Natural killer cell (primary cell): ENCODE results near the gene HMGCLL1. TPM values are rescaled to one million over a fixed set of nuclear protein-coding genes. Genes with fewer than 3 reads are reported as not detected.

Experiments used
- ATAC-seq, 3 donors: fragments of 150-1000 bp in 2 of 3; fragments of 200-7000 bp in 1 of 3; cut with Tn5 transposase; 1 replicate in 1 of 3; 2 replicates in 2 of 3; pipeline ENCODE4 v1.10.0; 2021; ENCODE audit warnings: mild to moderate bottlenecking in 2 of 3, moderate library complexity in 2 of 3
- DNase-seq, 2 donors: peaks; one replicate each; pipeline versions ENCODE4 v3.0.0 to v3.0.0-alpha.2; 2013 to 2021; ENCODE audit warnings: mixed read lengths in 1 of 2
- H3K27ac ChIP-seq: one replicate; pipeline ENCODE4 v1.5.1; 2013; ENCODE audit warnings: mild to moderate bottlenecking, low read length
- H3K27me3 ChIP-seq: one replicate; pipeline ENCODE4 v1.6.1; 2013; ENCODE audit warnings: low read length; ENCODE audit not compliant: control insufficient read depth, insufficient read depth
- H3K36me3 ChIP-seq: one replicate; pipeline ENCODE4 v1.6.1; 2013; ENCODE audit warnings: low read length; ENCODE audit not compliant: control insufficient read depth, insufficient read depth
- H3K4me1 ChIP-seq: one replicate; pipeline ENCODE4 v1.6.1; 2013; ENCODE audit warnings: low read length; ENCODE audit not compliant: control insufficient read depth, insufficient read depth
- H3K4me3 ChIP-seq: one replicate; pipeline ENCODE4 v1.5.1; 2013; ENCODE audit warnings: low read length
- H3K9me3 ChIP-seq: one replicate; pipeline ENCODE4 v1.6.1; 2013; ENCODE audit warnings: low read length; ENCODE audit not compliant: control insufficient read depth, insufficient read depth
- H3K27ac Mint-ChIP-seq, 2 donors: one replicate each; pipeline ENCODE4 v1.8.0; 2022; ENCODE audit warnings: mild to moderate bottlenecking in 2 of 2, mixed read lengths in 2 of 2, moderate library complexity in 1 of 2
- H3K27me3 Mint-ChIP-seq, 2 donors: one replicate each; pipeline ENCODE4 v1.8.0; 2022; ENCODE audit warnings: low read depth in 2 of 2, mixed read lengths in 2 of 2
- H3K36me3 Mint-ChIP-seq: one replicate; pipeline ENCODE4 v1.8.0; 2022; ENCODE audit warnings: mixed read lengths
- H3K4me1 Mint-ChIP-seq, 2 donors: one replicate each; pipeline ENCODE4 v1.8.0; 2022; ENCODE audit warnings: mixed read lengths in 2 of 2
- H3K4me3 Mint-ChIP-seq: one replicate; pipeline ENCODE4 v1.8.0; 2022; ENCODE audit warnings: mild to moderate bottlenecking, moderate library complexity, mixed read lengths
- H3K9me3 Mint-ChIP-seq, 2 donors: one replicate each; pipeline ENCODE4 v1.8.0; 2022; ENCODE audit warnings: mixed read lengths in 2 of 2
- CTCF ChIP-seq: fragments of 200-600 bp; IDR thresholded peaks from one replicate; pipeline ENCODE4 v1.8.0; 2022; ENCODE audit warnings: antibody characterized with exemption
- WGBS: methylation state at CpG from one replicate; pipeline ENCODE4 v1.1.7; 2013; ENCODE audit warnings: missing lambda C conversion rate; ENCODE audit not compliant: insufficient coverage; 5-methylcytosine and 5-hydroxymethylcytosine counted together
- intact Hi-C: fragments of 100-400 bp; cut with micrococcal nuclease; formaldehyde crosslinking; loops from one replicate; pipeline ENCODE4 v1.14.2; 2022
- total RNA-seq, 4 donors: library from RNA; stranded (reverse); fragments of 120-200 nt in 1 of 4; gene quantifications; one replicate each; pipeline versions ENCODE4 v1.2.3 to v1.2.4, GENCODE V29; 2013 to 2022

Gene HMGCLL1
- total RNA-seq, 3 donors from 2014 or later (not counting 1 experiment from before 2014, with no cell fraction given): not detected

GRCh38 chr6:55496201-55496600 lies 82.8 kb downstream of the HMGCLL1 start:
- intact Hi-C loops: no loop called here
- Mint-ChIP-seq H3K4me1 (no peaks in the 10 kb centered on the region), H3K27ac (no peak overlapping the region), H3K27me3 (no peaks in the 10 kb centered on the region), H3K9me3 (peaks cover 5 to 14% of the 10 kb centered on the region in 2 donors), H3K36me3 (no peaks in the 10 kb centered on the region), H3K4me3 (no peak overlapping the region)
- Histone ChIP-seq H3K27me3 (no peaks in the 10 kb centered on the region), H3K4me3 (no peak overlapping the region), H3K36me3 (no peaks in the 10 kb centered on the region), H3K27ac (no peak overlapping the region), H3K9me3 (no peaks in the 10 kb centered on the region), H3K4me1 (no peaks in the 10 kb centered on the region)
- no peak for TF ChIP-seq CTCF
- ATAC-seq (no peak), DNase-seq (no peak)
- no CpG with 5 or more reads among the region's 1 CpG for WGBS

- Mint-ChIP-seq H3K9me3 (peaks cover 5 to 12% of the 10 kb centered on the region in 2 donors), H3K36me3 (no peaks in the 10 kb centered on the region), H3K27me3 (no peaks in the 10 kb centered on the region), H3K4me3 (no peak overlapping the region), H3K4me1 (no peaks in the 10 kb centered on the region), H3K27ac (no peak overlapping the region)
- Histone ChIP-seq H3K27me3 (no peaks in the 10 kb centered on the region), H3K27ac (no peak overlapping the region), H3K36me3 (no peaks in the 10 kb centered on the region), H3K4me3 (no peak overlapping the region), H3K9me3 (no peaks in the 10 kb centered on the region), H3K4me1 (no peaks in the 10 kb centered on the region)
- no peak for TF ChIP-seq CTCF
- no peak for DNase-seq
- intact Hi-C loops: no loop called here
- ATAC-seq: no peak
- 92% methylated on average over 2 of the region's 3 CpGs for WGBS
These were observed 83.7 kb downstream of the HMGCLL1 start for GRCh38 chr6:55495277-55495676.

GRCh38 chr6:55494411-55494810 lies 84.6 kb downstream of the HMGCLL1 start:
- no peak for DNase-seq
- Mint-ChIP-seq H3K9me3 (peaks cover 5 to 12% of the 10 kb centered on the region in 2 donors), H3K36me3 (no peaks in the 10 kb centered on the region), H3K27ac (no peak overlapping the region), H3K4me3 (no peak overlapping the region), H3K4me1 (no peaks in the 10 kb centered on the region), H3K27me3 (no peaks in the 10 kb centered on the region)
- Histone ChIP-seq H3K27me3 (no peaks in the 10 kb centered on the region), H3K4me1 (no peaks in the 10 kb centered on the region), H3K27ac (no peak overlapping the region), H3K9me3 (no peaks in the 10 kb centered on the region), H3K36me3 (no peaks in the 10 kb centered on the region), H3K4me3 (no peak overlapping the region)
- no peak for ATAC-seq
- intact Hi-C loops: no loop called here
- no peak for TF ChIP-seq CTCF
- WGBS: 60% methylated on average over 1 of the region's 2 CpGs

GRCh38 chr6:55492259-55492658 lies 86.7 kb downstream of the HMGCLL1 start:
- Histone ChIP-seq H3K27ac (no peak overlapping the region), H3K9me3 (no peaks in the 10 kb centered on the region), H3K4me1 (no peaks in the 10 kb centered on the region), H3K36me3 (no peaks in the 10 kb centered on the region), H3K4me3 (no peak overlapping the region), H3K27me3 (no peaks in the 10 kb centered on the region)
- DNase-seq: no peak
- TF ChIP-seq CTCF: no peak
- Mint-ChIP-seq H3K9me3 (peaks cover 5 to 12% of the 10 kb centered on the region in 2 donors), H3K36me3 (no peaks in the 10 kb centered on the region), H3K27me3 (no peaks in the 10 kb centered on the region), H3K4me1 (no peaks in the 10 kb centered on the region), H3K4me3 (no peak overlapping the region), H3K27ac (no peak overlapping the region)
- no peak for ATAC-seq
- 90% methylated on average over 4 of the region's 4 CpGs for WGBS
- intact Hi-C loops: no loop called here
